MM.1S (cell line): Measurements from ENCODE around the gene ETV5.

Source experiments
- CTCF ChIP-seq: fragments of 300-600 bp; sonication (generic); IDR thresholded peaks from 2 replicates; pipeline ENCODE4 v1.5.1; 2016; ENCODE audit warnings: antibody characterized with exemption, low read length, mixed read lengths
- EZH2 ChIP-seq: fragments of 300-600 bp; sonication (generic); optimal IDR thresholded peaks from 2 replicates; pipeline ENCODE3; 2017; ENCODE audit warnings: low read depth, mild to moderate bottlenecking, antibody characterized with exemption, low read length, mixed read lengths

GRCh38 chr3:186149319-186149960 is 40.6 kb upstream of the ETV5 start:
- TF ChIP-seq CTCF (no peak), EZH2 (no peak)
